Activated naive CD8-positive, alpha-beta T cell (primary cell): ENCODE results near the gene LNPEP.

Experiments used
- H3K27ac Mint-ChIP-seq: one replicate; pipeline ENCODE4 v1.8.0; 2021; ENCODE audit warnings: mixed read lengths
- H3K27me3 Mint-ChIP-seq: one replicate; pipeline ENCODE4 v1.8.0; 2021; ENCODE audit warnings: mixed read lengths
- H3K36me3 Mint-ChIP-seq: one replicate; pipeline ENCODE4 v1.8.0; 2021; ENCODE audit warnings: mixed read lengths
- H3K4me1 Mint-ChIP-seq: one replicate; pipeline ENCODE4 v1.8.0; 2021; ENCODE audit warnings: low read depth, mixed read lengths
- H3K4me3 Mint-ChIP-seq: one replicate; pipeline ENCODE4 v1.8.0; 2021; ENCODE audit warnings: mild to moderate bottlenecking, mixed read lengths
- H3K9me3 Mint-ChIP-seq: one replicate; pipeline ENCODE4 v1.8.0; 2021; ENCODE audit warnings: low read depth, mixed read lengths

The LNPEP gene

DNA sequence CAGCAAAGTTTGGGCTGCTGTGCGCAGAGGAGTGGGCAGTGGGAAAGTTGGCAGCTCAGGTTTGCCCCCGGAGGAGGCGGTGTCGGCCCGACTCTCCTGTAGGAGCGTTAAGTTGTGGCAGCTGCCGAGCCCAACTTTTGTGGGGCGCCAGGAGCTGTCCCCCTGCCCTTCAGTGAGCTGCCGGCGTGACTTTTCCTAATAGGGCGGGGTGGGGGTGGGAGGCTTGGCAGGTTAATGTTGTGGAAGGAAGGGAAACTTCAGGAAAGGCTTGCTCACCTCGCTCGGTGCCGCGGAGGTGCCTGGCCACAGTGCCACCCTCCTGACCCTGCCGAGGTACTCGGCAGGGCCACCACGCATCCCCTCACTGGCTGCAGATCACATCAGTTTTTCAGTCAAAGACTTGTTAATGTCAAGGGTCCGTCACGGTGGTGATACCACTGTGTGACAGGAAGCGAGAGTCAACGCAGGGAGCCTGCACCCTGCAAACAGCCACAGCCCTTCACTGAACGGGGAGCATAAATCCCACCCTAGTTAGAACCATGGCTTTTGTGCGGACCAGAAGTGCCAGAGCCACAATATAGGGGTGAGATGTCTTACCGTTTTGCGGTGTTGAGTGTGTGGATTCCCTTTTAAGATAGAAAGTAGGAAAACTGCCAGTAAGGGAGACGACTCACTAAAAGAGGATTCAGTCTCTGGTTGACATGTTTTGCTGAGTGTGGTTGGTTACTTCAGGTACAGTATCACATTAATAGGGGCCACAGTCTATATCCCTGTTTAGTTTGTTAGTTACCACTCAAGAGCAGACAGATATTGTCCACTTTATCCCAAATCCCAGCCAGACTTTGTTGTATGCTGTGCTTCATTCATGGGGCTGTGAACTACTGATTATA is 796 bp downstream of the LNPEP start:
- peaks cover 2% of the 10 kb centered on the region for H3K36me3 Mint-ChIP-seq
- H3K9me3 Mint-ChIP-seq: no peaks in the 10 kb centered on the region
- H3K4me3 Mint-ChIP-seq: peak overlapping the region; percentile 90
- H3K27me3 Mint-ChIP-seq: no peaks in the 10 kb centered on the region
- peaks cover 76% of the 10 kb centered on the region for H3K4me1 Mint-ChIP-seq
- H3K27ac Mint-ChIP-seq: peak overlapping the region; percentile 98

DNA sequence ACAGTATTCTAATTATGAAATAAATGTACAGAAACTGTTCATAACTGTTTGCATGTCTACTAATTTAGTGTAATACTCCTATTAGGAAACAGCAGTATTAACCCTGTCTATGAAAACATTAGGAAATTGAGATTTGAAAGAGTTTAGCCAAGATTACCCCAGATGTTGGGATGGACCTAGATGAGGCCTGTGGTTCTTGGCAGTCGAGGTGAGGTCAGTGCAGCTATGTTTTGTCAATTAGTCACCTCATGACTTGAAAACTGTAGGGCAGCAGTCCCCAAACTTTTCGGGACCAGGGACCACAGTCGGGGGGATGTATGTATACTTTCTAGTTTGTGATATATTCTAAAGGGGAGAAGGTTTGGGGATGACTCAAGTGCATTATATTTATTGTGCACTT is 4.7 kb downstream of the LNPEP start:
- Mint-ChIP-seq H3K4me1 (peaks cover 78% of the 10 kb centered on the region), H3K36me3 (peaks cover 4% of the 10 kb centered on the region), H3K27me3 (no peaks in the 10 kb centered on the region), H3K4me3 (peak overlapping the region; percentile 35), H3K9me3 (no peaks in the 10 kb centered on the region), H3K27ac (peak overlapping the region; percentile 81)

DNA sequence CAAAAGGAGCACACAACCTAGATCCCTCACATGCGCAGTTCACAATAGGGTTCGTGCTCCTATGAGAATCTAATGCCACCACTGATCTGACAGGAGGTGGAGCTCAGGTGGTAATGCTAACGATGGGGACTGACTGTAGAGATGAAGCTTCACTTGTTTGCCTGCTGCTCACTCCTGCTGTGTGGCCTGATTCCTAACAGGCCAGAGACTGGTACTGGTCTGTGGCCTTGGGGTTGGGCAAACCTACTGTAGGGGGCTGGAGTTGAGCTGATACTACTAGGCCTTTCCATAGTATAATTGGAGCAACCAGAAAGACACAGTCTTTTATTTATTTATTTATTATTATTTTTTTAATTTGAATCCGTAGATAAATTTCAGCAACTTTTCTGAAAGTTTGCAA is 5.3 kb downstream of the LNPEP start:
- peaks cover 83% of the 10 kb centered on the region for H3K4me1 Mint-ChIP-seq
- H3K27ac Mint-ChIP-seq: peak overlapping the region; percentile 87
- H3K36me3 Mint-ChIP-seq: peaks cover 4% of the 10 kb centered on the region
- no peaks in the 10 kb centered on the region for H3K9me3 Mint-ChIP-seq
- peak overlapping the region; percentile 52 for H3K4me3 Mint-ChIP-seq
- no peaks in the 10 kb centered on the region for H3K27me3 Mint-ChIP-seq

DNA sequence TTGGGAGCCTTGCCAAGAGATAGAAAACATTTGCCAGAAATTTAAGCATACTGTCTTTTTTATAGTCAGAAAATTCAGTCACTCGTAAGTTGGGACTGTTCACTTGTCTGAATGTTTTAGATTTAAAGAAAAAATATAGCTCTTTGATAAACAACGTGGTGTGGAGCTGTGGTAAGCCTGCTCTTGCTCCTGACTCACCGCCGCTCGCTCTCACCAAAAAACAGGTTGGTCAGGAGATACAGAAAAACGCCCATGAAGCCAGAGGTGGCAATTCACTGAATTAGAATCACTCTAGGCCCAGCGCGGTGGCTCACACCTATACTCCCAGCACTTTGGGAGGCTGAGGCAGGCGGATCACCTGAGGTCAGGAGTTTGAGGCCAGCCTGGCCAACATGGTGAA is 6.2 kb downstream of the LNPEP start:
- peaks cover 4% of the 10 kb centered on the region for H3K36me3 Mint-ChIP-seq

DNA sequence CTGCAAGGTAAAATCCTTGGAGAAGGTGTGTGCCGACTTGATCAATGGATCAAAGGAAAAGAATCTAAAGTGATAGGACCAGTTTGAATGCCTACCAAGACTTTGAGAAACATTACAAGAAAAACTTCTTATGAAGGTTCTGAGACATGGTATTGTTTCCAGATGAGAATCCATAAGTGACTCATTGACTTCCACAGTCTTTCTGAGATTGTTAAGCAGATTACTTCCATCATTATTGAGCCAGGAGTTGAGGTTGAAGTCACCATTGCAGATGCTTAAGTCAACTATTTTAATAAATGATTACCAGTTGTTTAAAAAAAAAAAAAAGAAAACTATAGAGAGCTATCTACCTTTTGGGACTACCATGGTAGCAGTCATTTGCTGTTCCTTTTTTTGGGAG is 7.0 kb downstream of the LNPEP start:
- peak overlapping the region; percentile 51 for H3K27ac Mint-ChIP-seq
- no peaks in the 10 kb centered on the region for H3K27me3 Mint-ChIP-seq

More for the DNA sequence above, 6.2 kb downstream of the LNPEP start:
- peak overlapping the region; percentile 66 for H3K4me3 Mint-ChIP-seq
- H3K9me3 Mint-ChIP-seq: no peaks in the 10 kb centered on the region
- H3K4me1 Mint-ChIP-seq: peaks cover 88% of the 10 kb centered on the region
- H3K27ac Mint-ChIP-seq: peak overlapping the region; percentile 87
- H3K27me3 Mint-ChIP-seq: no peaks in the 10 kb centered on the region

DNA sequence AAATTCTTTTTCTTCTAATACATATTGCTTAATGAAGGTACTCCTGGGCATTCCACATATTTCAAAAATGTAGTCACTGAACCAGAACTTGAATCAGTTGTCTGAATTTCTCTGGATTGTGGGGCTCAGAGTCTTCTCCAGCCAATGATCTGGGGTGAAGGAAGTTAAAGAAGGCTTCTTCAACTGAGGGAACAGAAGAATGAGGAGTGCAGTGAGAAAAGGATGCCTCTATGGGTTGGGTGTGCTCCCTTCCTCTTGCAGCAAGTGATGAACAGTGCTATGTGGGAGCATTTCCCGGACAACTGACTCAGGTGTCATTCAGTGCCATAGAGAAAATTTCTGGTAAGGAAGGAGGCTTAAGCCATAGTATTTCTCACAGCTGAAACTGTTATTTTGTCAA is 7.9 kb downstream of the LNPEP start:
- no peaks in the 10 kb centered on the region for H3K9me3 Mint-ChIP-seq
- no peaks in the 10 kb centered on the region for H3K27me3 Mint-ChIP-seq
- H3K4me1 Mint-ChIP-seq: peaks cover 83% of the 10 kb centered on the region
- peaks cover 3% of the 10 kb centered on the region for H3K36me3 Mint-ChIP-seq
- H3K27ac Mint-ChIP-seq: peak overlapping the region; percentile 41
- H3K4me3 Mint-ChIP-seq: no peak overlapping the region

More for the DNA sequence above, 7.0 kb downstream of the LNPEP start:
- Mint-ChIP-seq H3K4me1 (peaks cover 86% of the 10 kb centered on the region), H3K4me3 (peak overlapping the region; percentile 11), H3K36me3 (peaks cover 3% of the 10 kb centered on the region), H3K9me3 (no peaks in the 10 kb centered on the region)

DNA sequence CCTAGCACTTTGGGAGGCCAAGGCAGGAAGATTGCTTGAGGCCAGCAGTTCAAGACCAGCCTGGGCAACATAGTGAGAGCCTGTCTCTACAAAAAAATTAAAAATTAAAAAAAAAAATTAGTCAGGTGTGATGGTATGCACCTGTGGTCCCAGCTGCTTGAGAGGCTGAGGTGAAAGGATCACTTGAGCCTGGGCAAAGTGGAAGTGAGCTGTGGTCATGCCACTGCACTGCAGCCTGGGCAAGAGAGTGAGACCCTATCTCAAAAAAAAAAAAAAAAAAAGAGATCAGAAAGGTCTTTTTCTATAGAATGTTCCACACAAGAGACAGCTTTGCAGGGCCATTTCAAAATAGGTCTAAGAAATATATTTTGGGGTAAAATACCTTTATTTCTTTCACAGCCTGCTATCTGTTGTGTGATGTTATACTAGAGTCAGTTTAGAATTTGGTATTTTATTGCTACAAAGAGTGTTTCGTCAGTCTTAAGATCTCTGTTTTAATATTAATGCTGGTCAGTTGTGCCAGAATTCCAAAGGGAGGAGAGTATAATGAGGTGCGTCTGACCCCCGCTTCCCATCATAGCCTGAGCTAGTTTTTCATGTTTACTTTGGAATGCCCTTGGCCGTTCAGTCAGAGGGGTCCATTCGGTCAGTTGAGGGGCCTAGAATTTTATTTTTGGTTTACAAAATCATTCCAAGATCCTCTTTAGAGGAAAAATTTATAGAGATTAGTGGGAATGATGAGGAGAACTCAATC is 9.4 kb downstream of the LNPEP start:
- Mint-ChIP-seq H3K4me1 (peaks cover 83% of the 10 kb centered on the region), H3K27ac (peak overlapping the region; percentile 47), H3K27me3 (no peaks in the 10 kb centered on the region), H3K36me3 (peaks cover 7% of the 10 kb centered on the region), H3K9me3 (no peaks in the 10 kb centered on the region), H3K4me3 (no peak overlapping the region)

DNA sequence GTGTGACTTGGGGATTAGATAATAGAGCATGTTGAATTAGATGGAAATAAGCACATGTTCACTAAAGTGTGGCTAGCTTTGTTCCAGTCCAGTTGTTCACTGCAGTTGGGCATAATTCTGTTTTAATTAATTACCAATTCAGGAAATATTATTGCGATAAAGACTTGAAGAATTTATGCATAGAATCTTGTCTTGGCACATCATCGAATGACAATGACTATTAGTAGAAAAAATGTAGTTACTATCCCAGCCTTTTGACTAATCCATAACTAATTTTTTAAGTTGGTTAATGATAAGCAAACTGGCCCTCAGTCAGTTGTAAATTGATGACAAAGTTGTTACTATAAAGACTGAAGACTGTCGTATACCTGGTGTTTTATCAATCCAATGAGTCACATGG is 10.5 kb downstream of the LNPEP start:
- Mint-ChIP-seq H3K27me3 (no peaks in the 10 kb centered on the region), H3K4me3 (no peak overlapping the region), H3K4me1 (peaks cover 81% of the 10 kb centered on the region), H3K9me3 (no peaks in the 10 kb centered on the region), H3K36me3 (peaks cover 13% of the 10 kb centered on the region), H3K27ac (peak overlapping the region; percentile 78)

DNA sequence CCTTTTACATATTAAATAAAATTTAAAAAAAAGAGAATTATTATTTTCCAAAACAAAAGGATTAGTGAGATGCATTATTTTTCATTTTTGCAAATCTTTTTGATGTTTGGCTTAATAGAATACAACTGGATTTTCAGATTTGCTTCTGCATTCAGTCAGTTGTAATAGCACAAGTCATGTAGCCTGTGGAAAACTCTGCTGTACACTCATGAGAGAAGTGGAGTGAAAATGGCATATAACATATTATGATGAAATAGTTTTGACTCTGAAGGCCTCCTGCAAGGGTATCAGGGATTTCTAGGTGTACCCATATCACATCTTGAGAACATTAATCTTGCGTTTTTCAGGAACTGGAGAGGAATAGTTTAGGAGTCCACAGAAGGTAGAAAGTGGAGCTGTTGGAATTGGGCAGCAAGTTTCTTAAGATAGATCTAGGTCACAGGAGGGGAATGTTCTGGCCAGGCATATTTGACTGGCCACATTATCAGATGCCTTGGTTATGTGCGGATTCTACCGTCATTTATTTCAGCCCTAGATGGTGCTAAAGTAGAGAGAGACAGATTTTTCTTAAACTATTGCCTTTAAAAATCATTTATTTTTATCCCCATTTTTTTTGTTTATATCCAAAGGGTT is 16.4 kb downstream of the LNPEP start:
- peak overlapping the region; percentile 5 for H3K4me3 Mint-ChIP-seq
- peak overlapping the region; percentile 88 for H3K27ac Mint-ChIP-seq
- peaks cover 78% of the 10 kb centered on the region for H3K4me1 Mint-ChIP-seq
- H3K9me3 Mint-ChIP-seq: no peaks in the 10 kb centered on the region
- peaks cover 13% of the 10 kb centered on the region for H3K36me3 Mint-ChIP-seq
- H3K27me3 Mint-ChIP-seq: no peaks in the 10 kb centered on the region

DNA sequence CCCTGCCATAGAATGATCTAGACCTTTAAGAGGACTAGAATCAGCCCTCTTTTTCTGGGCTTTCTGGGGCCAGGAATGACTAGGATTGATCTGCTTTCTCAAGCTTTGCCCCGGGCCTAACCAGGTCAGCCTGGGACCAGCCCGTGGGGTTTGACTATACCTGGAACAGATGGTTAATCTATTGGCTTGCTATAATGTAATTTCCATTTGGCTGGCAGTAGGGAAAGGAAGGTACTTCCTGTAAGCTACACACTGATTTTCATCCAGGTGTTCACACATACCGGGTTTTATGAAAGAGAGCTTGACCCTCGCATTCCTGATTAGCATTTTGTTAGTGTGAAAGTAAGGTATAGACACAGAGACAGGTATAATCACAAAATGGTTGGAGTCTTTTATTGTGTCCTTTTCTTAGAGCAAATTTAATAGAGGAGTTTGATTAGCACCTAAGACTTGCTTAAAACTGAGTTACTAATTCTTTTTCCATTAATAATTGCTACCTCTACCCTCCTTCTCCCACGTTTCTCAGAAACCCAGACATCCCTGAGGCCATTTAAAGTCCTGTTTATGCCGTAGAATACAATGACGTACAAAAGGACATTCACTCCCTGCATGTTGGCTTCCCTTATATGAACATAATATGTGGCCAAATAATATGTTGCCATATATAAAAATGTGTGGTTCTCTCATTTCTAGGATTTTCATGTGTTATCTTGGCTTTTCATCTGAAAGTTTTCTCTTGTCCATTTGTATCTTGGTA is 17.3 kb downstream of the LNPEP start:
- Mint-ChIP-seq H3K27me3 (no peaks in the 10 kb centered on the region), H3K4me1 (peaks cover 82% of the 10 kb centered on the region), H3K4me3 (peak overlapping the region; percentile 20), H3K9me3 (no peaks in the 10 kb centered on the region), H3K27ac (peak overlapping the region; percentile 88), H3K36me3 (peaks cover 13% of the 10 kb centered on the region)

DNA sequence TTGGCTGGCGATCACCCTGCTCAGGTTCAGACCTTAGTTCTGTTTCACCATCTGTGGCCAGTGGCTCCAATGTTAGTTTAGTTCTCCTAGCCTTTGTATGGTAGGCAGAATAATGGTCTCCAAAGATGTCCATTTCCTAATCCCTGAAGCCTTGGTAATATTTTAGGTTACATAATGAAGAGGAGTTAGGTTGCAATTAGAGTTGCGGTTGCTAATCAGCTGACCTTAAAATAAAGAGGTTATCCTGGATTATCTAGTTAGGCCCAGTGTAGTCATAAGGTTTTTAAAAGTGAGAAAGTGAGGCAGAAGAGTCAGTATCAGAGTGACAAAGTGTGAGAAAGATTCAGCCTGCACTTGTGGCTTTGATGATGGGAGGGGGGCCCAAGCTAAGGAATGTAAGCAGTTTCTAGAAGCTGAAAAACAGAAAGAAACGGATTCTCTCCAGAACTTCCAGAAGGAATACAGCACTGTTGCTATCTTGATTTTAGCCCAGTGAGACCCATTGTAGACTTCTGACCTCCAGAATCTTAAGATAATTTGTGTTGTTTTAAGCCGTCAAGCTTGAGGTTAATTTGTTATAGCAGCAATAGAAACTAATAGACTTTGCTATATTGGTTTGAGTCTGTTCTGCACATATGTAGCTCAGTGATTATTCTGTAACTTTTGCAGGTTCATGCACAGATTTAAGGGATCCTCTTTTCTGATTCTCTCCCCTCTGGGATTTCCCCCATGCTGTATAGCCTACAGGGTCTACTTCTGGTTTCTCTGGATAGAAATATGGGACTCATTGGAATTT is 21.6 kb downstream of the LNPEP start:
- Mint-ChIP-seq H3K9me3 (no peaks in the 10 kb centered on the region), H3K27ac (peak overlapping the region; percentile 87), H3K4me3 (peak overlapping the region; percentile 76), H3K36me3 (peaks cover 8% of the 10 kb centered on the region), H3K27me3 (no peaks in the 10 kb centered on the region), H3K4me1 (peaks cover 77% of the 10 kb centered on the region)

DNA sequence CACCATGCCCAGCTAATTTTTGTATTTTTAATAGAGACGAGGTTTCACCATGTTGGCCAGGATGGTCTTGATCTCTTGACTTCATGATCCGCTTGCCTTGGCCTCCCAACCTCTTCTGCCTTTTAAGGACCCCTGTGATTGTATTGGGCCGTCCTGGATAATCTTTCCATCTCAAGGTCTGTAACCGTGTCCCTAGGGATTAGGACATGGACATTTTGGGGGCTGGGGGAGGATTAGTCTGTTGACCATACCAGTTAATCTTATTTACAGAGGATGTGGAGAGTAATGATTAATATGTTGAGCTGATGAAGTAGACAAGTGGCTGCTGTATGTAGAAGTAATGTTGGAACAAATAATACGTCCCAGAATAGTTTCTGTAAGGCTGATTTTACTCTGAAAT is 23.1 kb downstream of the LNPEP start:
- H3K27me3 Mint-ChIP-seq: no peaks in the 10 kb centered on the region

DNA sequence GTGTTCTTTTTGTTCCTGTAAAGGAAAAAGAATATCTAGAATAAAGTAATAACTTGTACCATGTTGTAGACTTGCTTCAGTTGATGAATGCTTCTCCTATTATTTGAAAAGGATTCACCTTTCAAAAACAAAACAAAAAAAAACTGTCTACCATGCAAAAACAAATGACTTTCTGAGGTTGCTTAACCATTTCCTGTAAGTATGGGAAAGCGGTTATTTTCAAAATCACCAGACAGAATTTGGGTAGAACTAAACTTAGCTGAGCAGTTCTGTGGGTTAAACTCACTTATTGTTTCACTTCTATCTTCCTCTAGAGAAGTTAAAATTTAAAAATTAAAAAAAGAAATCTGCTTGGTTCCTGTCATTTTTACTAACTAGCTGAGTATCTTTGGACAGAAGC is 25.2 kb downstream of the LNPEP start:
- H3K27ac Mint-ChIP-seq: peak overlapping the region; percentile 89
- peaks cover 83% of the 10 kb centered on the region for H3K4me1 Mint-ChIP-seq
- peaks cover 10% of the 10 kb centered on the region for H3K36me3 Mint-ChIP-seq
- H3K4me3 Mint-ChIP-seq: peak overlapping the region; percentile 67
- H3K9me3 Mint-ChIP-seq: no peaks in the 10 kb centered on the region
- no peaks in the 10 kb centered on the region for H3K27me3 Mint-ChIP-seq

More for the DNA sequence above, 23.1 kb downstream of the LNPEP start:
- no peaks in the 10 kb centered on the region for H3K9me3 Mint-ChIP-seq
- H3K4me3 Mint-ChIP-seq: peak overlapping the region; percentile 52
- H3K36me3 Mint-ChIP-seq: peaks cover 10% of the 10 kb centered on the region
- H3K4me1 Mint-ChIP-seq: peaks cover 77% of the 10 kb centered on the region
- peak overlapping the region; percentile 87 for H3K27ac Mint-ChIP-seq

DNA sequence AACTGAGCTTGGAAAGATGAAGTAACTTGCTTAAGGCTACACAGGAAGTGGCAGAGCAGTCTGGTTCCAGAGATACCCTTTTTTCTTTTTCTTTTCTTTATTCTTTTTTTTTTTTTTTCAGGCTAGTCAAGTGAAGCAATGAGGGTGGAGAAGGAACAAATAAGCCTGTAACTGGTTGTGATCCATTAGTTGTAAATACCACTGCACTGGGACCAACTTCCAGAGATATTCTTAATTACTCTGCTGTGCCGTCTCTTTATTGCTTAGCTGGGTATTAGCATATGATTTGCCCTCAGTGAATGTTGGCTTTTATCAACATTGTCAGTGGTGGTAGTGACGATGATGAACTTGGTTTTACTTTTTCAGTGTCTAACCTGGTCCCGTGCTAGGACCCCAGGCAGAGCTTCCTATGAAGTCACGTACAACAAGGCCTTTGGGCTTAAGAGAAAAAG is 26.7 kb downstream of the LNPEP start:
- H3K4me1 Mint-ChIP-seq: peaks cover 81% of the 10 kb centered on the region
- H3K9me3 Mint-ChIP-seq: no peaks in the 10 kb centered on the region
- H3K4me3 Mint-ChIP-seq: peak overlapping the region; percentile 76
- H3K27me3 Mint-ChIP-seq: no peaks in the 10 kb centered on the region
- H3K27ac Mint-ChIP-seq: peak overlapping the region; percentile 94
- H3K36me3 Mint-ChIP-seq: peaks cover 7% of the 10 kb centered on the region
